Erythroblast (primary cell): ENCODE data around the gene MED12L.

Experiments
- DNase-seq, 2 experiments: peaks; one replicate each; lab custom pipeline; 2025; lab: John Stamatoyannopoulos, UW
- GATA1 ChIP-seq: IDR thresholded peaks from 2 replicates; pipeline ENCODE4 v1.6.1; 2011; ENCODE audit warnings: low read depth, mild to moderate bottlenecking, control low read depth, low read length, moderate library complexity
- POLR2A ChIP-seq: IDR thresholded peaks from 2 replicates; pipeline ENCODE4 v1.6.1; 2011; ENCODE audit warnings: mild to moderate bottlenecking, low read length

The MED12L gene

DNA sequence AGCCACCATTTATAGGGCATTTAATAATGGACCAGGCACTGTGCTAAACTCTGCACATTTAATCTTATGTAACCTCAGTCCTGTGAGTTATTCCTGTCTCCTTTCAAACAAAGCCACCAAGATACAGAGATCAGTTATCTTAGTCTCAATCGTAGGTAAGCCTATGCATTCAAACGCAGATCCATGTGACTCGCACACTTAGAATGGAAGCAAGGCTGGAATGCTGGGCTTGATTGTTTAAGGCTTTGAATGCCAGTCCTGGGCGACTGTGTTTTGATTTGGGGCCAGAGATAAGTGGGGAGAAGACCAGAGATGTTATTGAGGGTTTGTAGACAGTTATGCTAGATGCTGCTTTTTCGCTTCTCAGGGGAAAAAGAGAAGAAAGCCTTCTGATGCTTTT, 22.2 kb downstream of the MED12L start:
- TF ChIP-seq POLR2A, result no peak
- no peak for TF ChIP-seq GATA1
- DNase-seq, result no peak

DNA sequence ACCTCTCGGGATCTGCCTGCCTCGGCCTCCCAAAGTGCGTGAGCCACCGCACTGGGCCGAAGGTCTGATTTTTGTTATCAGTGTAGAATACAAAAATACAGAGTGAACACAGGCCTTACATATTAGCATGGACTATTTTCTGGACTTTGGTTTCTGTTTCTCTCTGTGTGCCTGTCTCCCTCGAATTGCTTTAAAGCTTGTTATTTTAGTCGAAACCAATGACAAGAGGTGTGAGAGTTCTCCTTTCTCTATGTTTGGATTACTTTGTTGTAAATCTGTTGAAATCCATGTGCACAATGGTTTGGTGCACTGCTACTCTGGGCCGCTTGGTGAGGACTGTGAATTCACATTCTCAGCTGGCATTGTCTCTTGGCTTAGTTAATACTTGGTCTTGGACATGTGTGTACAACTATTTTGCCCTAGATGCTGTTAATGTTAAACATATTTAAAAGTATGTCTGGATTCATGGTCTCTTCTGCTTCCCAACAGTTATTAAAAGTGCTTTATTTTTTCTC, 23.9 kb downstream of the MED12L start:
- no peak for DNase-seq
- TF ChIP-seq POLR2A (no peak), GATA1 (no peak)

- TF ChIP-seq GATA1 (no peak), POLR2A (no peak)
- no peak for DNase-seq
Measured at GRCh38 chr3:151112731-151113130, 27.3 kb downstream of the MED12L start.

DNA sequence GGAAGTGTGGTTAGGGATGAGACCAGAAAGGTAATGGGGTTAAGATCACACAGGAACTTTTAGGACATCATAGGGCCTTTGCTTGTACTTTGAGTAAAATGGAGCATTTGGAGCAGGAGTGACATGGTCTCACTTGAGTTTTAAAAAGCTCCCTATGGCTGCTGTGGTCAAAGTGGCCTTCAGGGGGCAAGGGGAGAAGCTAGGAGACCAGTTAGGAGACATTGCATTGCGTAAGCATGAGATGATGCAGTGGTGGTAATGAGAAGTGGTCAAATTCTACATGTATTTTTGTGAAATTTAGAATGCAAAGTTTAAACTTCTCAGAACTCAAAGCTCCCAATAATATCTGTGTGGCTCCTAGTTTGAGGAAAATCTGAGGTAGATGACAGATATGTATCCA, 27.9 kb downstream of the MED12L start:
- TF ChIP-seq POLR2A, result no peak
- no peak for TF ChIP-seq GATA1
- no peak for DNase-seq

DNA sequence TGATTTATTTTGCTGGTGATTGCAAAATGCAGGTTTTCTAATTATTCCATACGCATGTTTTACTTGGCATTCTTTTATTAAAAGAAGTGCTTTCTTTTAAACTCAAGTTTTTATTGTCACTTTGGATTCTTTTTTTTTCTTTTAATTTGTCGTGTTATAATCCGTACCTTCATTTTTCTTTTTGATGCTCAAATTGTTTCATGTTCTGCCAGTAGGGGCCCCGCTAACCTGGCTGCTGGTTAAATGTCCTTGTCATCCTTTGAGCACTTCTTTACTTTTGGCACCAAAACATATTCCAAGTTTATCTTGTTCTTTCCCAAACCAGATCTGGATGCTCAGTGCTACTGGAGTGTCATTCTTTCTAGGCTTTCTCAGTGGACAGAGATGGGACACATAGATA, 31.6 kb downstream of the MED12L start:
- DNase-seq, result peak in 1 of 2 experiments; percentile 4
- TF ChIP-seq GATA1, result no peak
- TF ChIP-seq POLR2A, result no peak

DNA sequence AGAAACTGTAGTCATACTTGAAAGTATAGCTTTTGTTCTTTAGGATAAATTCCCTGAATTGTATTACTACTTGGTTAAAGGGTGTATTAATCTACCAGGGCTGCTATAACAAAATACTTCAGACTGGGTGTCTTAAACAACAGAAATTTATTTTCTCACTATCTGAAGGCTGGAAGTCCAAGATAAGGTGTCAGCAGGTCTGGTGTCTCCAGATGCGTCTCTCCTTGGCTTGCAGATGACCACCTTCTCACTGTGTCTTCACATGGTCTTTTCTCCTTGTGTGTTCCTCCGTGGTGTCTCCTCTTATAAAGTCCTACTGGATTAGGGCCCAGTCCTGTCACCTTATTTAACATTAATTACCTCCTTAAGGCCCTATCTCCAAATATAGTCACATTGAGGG, 33.7 kb downstream of the MED12L start:
- DNase-seq, result peak; percentile 10 to 69
- no peak for TF ChIP-seq POLR2A
- no peak for TF ChIP-seq GATA1

DNA sequence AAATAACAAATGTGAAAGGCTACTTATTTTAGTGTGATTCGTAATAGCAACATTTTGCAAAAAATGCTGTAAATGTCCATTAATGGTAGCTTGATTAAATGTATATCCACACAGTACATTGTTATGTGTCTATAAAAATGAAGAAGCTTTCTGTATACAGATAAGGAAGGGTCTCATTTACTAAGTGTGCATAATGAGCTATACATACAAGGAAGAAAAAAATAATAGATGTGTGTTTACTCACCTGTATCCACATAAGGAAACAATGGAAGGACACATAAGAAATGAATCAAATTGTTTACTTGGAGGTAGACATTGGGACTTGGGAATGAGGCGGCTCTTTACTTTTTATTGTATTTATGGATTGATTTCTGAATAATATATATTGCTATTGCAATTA, 34.9 kb downstream of the MED12L start:
- DNase-seq, result no peak
- no peak for TF ChIP-seq POLR2A
- TF ChIP-seq GATA1, result no peak

- TF ChIP-seq GATA1 (no peak), POLR2A (no peak)
- no peak for DNase-seq
Measured at GRCh38 chr3:151121016-151121415, 35.6 kb downstream of the MED12L start.

DNA sequence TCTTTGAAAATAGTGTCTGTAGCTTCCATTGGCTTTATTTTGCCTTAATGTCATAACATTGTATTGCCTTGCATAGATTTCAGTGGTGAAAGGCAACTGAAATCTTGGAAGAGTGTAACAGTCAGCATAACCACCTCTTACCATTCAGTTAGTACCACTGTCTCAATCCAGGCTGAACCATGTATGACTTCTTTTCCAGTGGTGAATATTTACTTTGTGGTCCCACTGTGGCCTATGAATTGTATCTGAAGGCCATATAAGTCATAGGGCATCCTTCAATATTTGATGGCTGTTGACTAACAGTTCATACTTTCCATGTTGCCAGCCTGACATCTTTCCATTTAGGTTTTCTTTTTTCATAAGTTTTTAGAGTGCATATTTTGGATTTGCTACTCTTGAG, 38.4 kb downstream of the MED12L start:
- TF ChIP-seq GATA1, result no peak
- no peak for TF ChIP-seq POLR2A
- DNase-seq, result no peak

- no peak for DNase-seq
- TF ChIP-seq GATA1 (no peak), POLR2A (no peak)
Measured at GRCh38 chr3:151124476-151124875, 39.0 kb downstream of the MED12L start.

- DNase-seq, result no peak
- no peak for TF ChIP-seq GATA1
- no peak for TF ChIP-seq POLR2A
Measured at GRCh38 chr3:151130428-151130827, 45.0 kb downstream of the MED12L start.

DNA sequence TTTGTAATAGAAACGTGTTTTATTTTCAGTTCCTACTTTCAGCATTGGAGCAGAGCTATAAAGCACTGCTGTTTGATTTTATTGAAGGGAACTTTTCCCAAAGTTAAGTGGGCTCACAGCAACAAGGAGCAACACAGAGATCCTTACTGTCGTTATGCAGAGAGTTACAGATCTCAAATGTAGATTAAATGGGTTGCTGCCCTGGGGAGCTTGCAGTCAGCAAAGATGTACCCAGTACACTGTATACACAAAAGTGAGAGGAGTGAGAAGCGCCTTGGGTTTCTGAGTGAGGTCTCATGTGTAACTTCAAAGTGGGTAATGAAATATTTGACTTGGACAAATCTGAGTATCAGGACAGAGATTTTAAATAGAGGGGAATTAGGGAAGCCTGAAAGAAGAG, 47.7 kb downstream of the MED12L start:
- TF ChIP-seq POLR2A (no peak), GATA1 (no peak)
- DNase-seq, result no peak

DNA sequence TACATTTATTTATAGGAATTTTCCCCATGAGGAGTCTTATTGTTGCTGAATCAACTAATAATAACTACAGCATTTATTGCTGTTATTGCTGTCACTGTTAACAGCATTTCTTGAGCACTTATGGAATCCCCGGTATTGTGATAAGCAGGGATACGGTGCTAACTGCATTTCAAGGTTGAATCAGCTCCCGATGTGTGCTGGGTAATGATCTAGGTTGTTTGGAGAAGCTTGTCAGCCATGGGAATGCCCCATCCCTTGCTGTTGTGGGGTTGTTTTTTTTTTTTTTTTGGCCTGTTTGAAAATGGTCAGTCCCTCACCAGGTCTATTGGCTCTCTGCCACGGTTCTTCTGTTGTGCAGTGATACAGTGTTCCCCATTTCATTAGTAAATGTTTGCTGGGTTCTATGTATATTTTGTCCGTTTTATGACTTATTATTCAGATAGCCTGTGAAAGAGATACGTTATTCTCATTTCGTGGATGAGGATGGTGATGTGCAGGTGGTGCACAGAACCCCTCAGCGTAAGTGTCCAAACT, 48.5 kb downstream of the MED12L start:
- TF ChIP-seq POLR2A (no peak), GATA1 (no peak)
- DNase-seq, result peak; percentile 16 to 46

- peak; percentile 63 to 84 for DNase-seq
- TF ChIP-seq POLR2A, result peak; percentile 25
- TF ChIP-seq GATA1, result no peak
Measured at GRCh38 chr3:151135541-151136337, 50.3 kb downstream of the MED12L start.
